ENCODE measurements around the gene FAM13C. TPM values are rescaled to one million over a fixed set of nuclear protein-coding genes. Genes with fewer than 3 reads are reported as not detected.

Gene FAM13C
- total RNA-seq, 1 experiment from 2014 or later, result 0.07 TPM

DNA sequence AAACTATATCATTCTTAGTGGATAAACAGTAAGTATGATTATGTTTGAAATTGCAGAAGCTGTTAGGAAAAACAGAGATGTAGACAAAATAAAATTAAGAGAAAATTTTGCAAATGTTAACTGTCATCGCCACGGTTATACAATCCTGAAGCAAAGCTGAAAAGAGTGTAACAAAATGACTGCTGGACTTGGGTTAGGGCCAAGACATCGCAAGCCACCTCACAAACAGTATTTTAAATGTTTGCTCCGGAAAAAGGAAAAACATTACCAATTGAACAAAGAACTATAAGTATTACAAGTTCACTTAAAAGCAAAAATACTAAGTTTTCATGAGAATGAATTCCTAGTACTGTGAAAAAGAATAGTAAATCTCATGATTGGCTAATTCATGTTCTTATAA lies 60.0 kb downstream of the FAM13C start:
- intact Hi-C loops (cut with micrococcal nuclease), result no loop called here
- H3K79me2 ChIP-seq (ENCODE audit: low read length), result no peaks in the 10 kb centered on the region
- no peaks in the 10 kb centered on the region for H3K4me1 ChIP-seq (ENCODE audit: insufficient read depth, low read length)
- H3K4me2 ChIP-seq (ENCODE audit: low read length), result no peak overlapping the region
- DNase-seq (no peak), ATAC-seq (no peak)
- H3F3A ChIP-seq (ENCODE audit: low read length, unreplicated experiment), result no peaks in the 10 kb centered on the region
- H4K20me1 ChIP-seq (ENCODE audit: low read length), result no peaks in the 10 kb centered on the region
- H3K4me3 ChIP-seq (ENCODE audit: low read length), result no peak overlapping the region
- H3K27me3 ChIP-seq (ENCODE audit: low read length), result peaks cover 51% of the 10 kb centered on the region
- no peak overlapping the region for H3K9ac ChIP-seq (ENCODE audit: low read length)
- ChIA-PET POLR2A (ENCODE audit: unreplicated experiment) (no interaction called here), CTCF (interaction anchor here (0.6 kb wide), 1 partner anchor 39 kb away, joined by 3 read pairs; no protein-coding TSS in a partner anchor)
- no peak for TF ChIP-seq EZH2phosphoT487 (IDR thresholded peaks at IDR 0.05; ENCODE audit: borderline replicate concordance, low read length)
- TF ChIP-seq EZH2 (IDR thresholded peaks at IDR 0.05; ENCODE audit: low read length, unreplicated experiment), result no peak
- no peak overlapping the region for H3K27ac ChIP-seq (ENCODE audit: low read length)
- H2AFZ ChIP-seq (ENCODE audit: low read length), result no peak overlapping the region
- no peaks in the 10 kb centered on the region for H3K9me3 ChIP-seq (ENCODE audit: low read length)
- BruUV-seq (replicated peaks), result no TSS peak
- no peaks in the 10 kb centered on the region for H3K9me2 ChIP-seq (replicated peaks; ENCODE audit: low read length)
- H3K36me3 ChIP-seq (ENCODE audit: low read depth, low read length), result no peaks in the 10 kb centered on the region

DNA sequence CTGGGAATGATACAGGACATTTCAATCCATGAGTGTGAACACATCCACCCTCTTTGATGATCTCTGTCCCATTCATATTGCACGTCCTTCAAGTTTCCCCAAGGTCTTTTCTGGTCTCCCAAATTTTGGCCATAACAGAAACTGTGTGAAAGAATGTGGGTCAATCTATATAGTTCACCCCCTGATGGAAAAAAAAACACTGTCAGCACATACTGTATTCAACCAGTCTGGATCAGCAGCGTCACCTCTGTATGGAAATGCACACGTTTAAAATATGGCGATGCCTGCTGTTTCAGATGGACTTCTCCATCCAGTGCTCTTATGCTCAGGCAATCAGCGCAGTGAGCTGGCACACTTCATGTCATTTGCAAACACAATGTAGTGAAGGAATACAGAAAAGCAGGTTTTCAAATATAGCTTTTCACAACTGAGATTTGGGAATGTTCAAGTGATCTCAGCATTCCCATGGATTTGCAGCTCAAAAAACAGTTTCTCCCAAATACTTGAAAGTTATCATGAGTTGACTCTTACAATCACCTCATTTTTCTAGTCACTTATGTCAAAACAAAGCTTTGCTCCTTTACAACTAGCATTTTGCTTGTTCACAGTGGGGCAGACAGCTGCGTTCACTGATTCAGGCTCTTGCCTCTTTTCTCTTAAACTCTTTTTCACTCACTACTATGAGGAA lies 61.1 kb downstream of the FAM13C start:
- Histone ChIP-seq H4K20me1 (ENCODE audit: low read length) (no peaks in the 10 kb centered on the region), H3K4me2 (ENCODE audit: low read length) (no peak overlapping the region), H3K79me2 (ENCODE audit: low read length) (no peaks in the 10 kb centered on the region), H3K36me3 (ENCODE audit: low read depth, low read length) (no peaks in the 10 kb centered on the region), H3K4me3 (ENCODE audit: low read length) (no peak overlapping the region), H3K9me3 (ENCODE audit: low read length) (no peaks in the 10 kb centered on the region), H3K27ac (ENCODE audit: low read length) (no peak overlapping the region), H3K4me1 (ENCODE audit: insufficient read depth, low read length) (no peaks in the 10 kb centered on the region), H3K9ac (ENCODE audit: low read length) (no peak overlapping the region), H2AFZ (ENCODE audit: low read length) (no peak overlapping the region), H3F3A (ENCODE audit: low read length, unreplicated experiment) (no peaks in the 10 kb centered on the region), H3K27me3 (ENCODE audit: low read length) (peaks cover 40% of the 10 kb centered on the region), H3K9me2 (replicated peaks; ENCODE audit: low read length) (no peaks in the 10 kb centered on the region)
- POLR2A ChIA-PET (ENCODE audit: unreplicated experiment), result no interaction called here
- DNase-seq (no peak), ATAC-seq (no peak)
- intact Hi-C loops (cut with micrococcal nuclease), result no loop called here
- TF ChIP-seq EZH2phosphoT487 (IDR thresholded peaks at IDR 0.05; ENCODE audit: borderline replicate concordance, low read length) (no peak), CTCF (conservative IDR thresholded peaks at IDR 0.05; ENCODE audit: low read depth, low read length) (no peak), EZH2 (IDR thresholded peaks at IDR 0.05; ENCODE audit: low read length, unreplicated experiment) (no peak)
- BruUV-seq (replicated peaks), result no TSS peak
- CTCF ChIA-PET, result no interaction called here

DNA sequence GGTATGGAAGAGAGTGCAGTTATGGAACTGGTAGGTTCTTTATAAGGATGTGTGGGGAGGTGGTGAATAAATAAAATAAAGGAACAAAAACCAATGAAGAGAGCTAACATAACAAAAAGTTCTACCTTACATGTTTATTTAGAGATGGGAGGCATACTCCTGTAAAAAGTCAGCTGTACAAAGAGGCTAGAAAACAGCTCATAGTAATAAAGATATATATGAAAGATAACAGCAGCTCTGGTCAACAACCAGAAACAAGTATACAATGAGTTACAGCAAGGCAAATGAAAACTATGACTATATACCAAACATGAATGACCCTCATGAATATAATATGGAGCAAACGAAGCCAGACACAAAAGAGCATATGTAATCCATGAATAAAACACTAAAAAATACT lies 62.0 kb downstream of the FAM13C start:
- H3K27ac ChIP-seq (ENCODE audit: low read length), result no peak overlapping the region
- H3K36me3 ChIP-seq (ENCODE audit: low read depth, low read length), result no peaks in the 10 kb centered on the region
- no peaks in the 10 kb centered on the region for H3K79me2 ChIP-seq (ENCODE audit: low read length)
- no peak for TF ChIP-seq EZH2 (IDR thresholded peaks at IDR 0.05; ENCODE audit: low read length, unreplicated experiment)
- no peak for TF ChIP-seq CTCF (conservative IDR thresholded peaks at IDR 0.05; ENCODE audit: low read depth, low read length)
- H3F3A ChIP-seq (ENCODE audit: low read length, unreplicated experiment), result no peaks in the 10 kb centered on the region
- H3K9ac ChIP-seq (ENCODE audit: low read length), result no peak overlapping the region
- POLR2A ChIA-PET (ENCODE audit: unreplicated experiment), result no interaction called here
- H3K4me3 ChIP-seq (ENCODE audit: low read length), result no peak overlapping the region
- intact Hi-C loops (cut with micrococcal nuclease), result no loop called here
- H3K4me1 ChIP-seq (ENCODE audit: insufficient read depth, low read length), result no peaks in the 10 kb centered on the region
- H3K4me2 ChIP-seq (ENCODE audit: low read length), result no peak overlapping the region
- ATAC-seq (no peak), DNase-seq (peak; percentile 8)
- H3K9me3 ChIP-seq (ENCODE audit: low read length), result no peaks in the 10 kb centered on the region
- H2AFZ ChIP-seq (ENCODE audit: low read length), result no peak overlapping the region
- H3K9me2 ChIP-seq (replicated peaks; ENCODE audit: low read length), result no peaks in the 10 kb centered on the region
- H4K20me1 ChIP-seq (ENCODE audit: low read length), result no peaks in the 10 kb centered on the region
- no TSS peak for BruUV-seq (replicated peaks)
- CTCF ChIA-PET, result no interaction called here
- H3K27me3 ChIP-seq (ENCODE audit: low read length), result peaks cover 36% of the 10 kb centered on the region

Data from PC-3 (cell line).